HL-60 (cell line): ENCODE data around the gene GDA.

Experiments
- CTCF ChIP-seq: IDR thresholded peaks from one replicate; pipeline ENCODE4 v1.5.1; 2011; ENCODE audit warnings: low read length, control low read depth, inconsistent platforms; ENCODE audit not compliant: insufficient read depth
- TF ChIP-seq, protein P1 (sequence below): IDR thresholded peaks from 2 replicates; pipeline ENCODE4 v1.6.1; 2012; ENCODE audit warnings: low read depth; ENCODE audit not compliant: insufficient replicate concordance

GRCh38 chr9:72144756-72145492, 4.3 kb upstream of the GDA start:
- no peak for TF ChIP-seq CTCF
- TF ChIP-seq, protein P1, sequence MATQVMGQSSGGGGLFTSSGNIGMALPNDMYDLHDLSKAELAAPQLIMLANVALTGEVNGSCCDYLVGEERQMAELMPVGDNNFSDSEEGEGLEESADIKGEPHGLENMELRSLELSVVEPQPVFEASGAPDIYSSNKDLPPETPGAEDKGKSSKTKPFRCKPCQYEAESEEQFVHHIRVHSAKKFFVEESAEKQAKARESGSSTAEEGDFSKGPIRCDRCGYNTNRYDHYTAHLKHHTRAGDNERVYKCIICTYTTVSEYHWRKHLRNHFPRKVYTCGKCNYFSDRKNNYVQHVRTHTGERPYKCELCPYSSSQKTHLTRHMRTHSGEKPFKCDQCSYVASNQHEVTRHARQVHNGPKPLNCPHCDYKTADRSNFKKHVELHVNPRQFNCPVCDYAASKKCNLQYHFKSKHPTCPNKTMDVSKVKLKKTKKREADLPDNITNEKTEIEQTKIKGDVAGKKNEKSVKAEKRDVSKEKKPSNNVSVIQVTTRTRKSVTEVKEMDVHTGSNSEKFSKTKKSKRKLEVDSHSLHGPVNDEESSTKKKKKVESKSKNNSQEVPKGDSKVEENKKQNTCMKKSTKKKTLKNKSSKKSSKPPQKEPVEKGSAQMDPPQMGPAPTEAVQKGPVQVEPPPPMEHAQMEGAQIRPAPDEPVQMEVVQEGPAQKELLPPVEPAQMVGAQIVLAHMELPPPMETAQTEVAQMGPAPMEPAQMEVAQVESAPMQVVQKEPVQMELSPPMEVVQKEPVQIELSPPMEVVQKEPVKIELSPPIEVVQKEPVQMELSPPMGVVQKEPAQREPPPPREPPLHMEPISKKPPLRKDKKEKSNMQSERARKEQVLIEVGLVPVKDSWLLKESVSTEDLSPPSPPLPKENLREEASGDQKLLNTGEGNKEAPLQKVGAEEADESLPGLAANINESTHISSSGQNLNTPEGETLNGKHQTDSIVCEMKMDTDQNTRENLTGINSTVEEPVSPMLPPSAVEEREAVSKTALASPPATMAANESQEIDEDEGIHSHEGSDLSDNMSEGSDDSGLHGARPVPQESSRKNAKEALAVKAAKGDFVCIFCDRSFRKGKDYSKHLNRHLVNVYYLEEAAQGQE = no peak
